ENCODE measurements around the gene CES4A. TPM values are rescaled to one million over a fixed set of nuclear protein-coding genes. Genes with fewer than 3 reads are reported as not detected.
A peak's percentile ranks its signal among the peaks of the same experiment; 100 is the strongest.
"Not testable (repeated sequence)": the region's sequence is repeated elsewhere in the genome, so short reads cannot be mapped to it uniquely, and the experiment has no call there.

CES4A gene
- total RNA-seq, 2 donors from 2014 or later: 17.8 to 20.0 TPM

- DNase-seq: no peak
- no peak for ATAC-seq
- Mint-ChIP-seq H3K4me3 (no peak overlapping the region), H3K4me1 (peaks cover 30% of the 10 kb centered on the region), H3K27ac (no peak overlapping the region), H3K27me3 (no peaks in the 10 kb centered on the region), H3K36me3 (ENCODE audit: low read depth) (peaks cover 1% of the 10 kb centered on the region)
- no peaks in the 10 kb centered on the region for H3K9me3 ChIP-seq (ENCODE audit: control insufficient read depth, low read length, poor library complexity, severe bottlenecking)
Measured at GRCh38 chr16:67039260-67040020, 51.1 kb downstream of the CES4A start.

GRCh38 chr16:67040166-67040565 lies 51.8 kb downstream of the CES4A start:
- no peak overlapping the region for H3K4me3 Mint-ChIP-seq

GRCh38 chr16:67040906-67041305 lies 52.5 kb downstream of the CES4A start:
- Mint-ChIP-seq H3K36me3 (ENCODE audit: low read depth) (no peaks in the 10 kb centered on the region), H3K27ac (peak overlapping the region; percentile 66), H3K27me3 (no peaks in the 10 kb centered on the region), H3K4me1 (peaks cover 21% of the 10 kb centered on the region), H3K4me3 (peak overlapping the region; percentile 10)
- DNase-seq: no peak
- H3K9me3 ChIP-seq (ENCODE audit: control insufficient read depth, low read length, poor library complexity, severe bottlenecking): no peaks in the 10 kb centered on the region
- no peak for ATAC-seq

More at GRCh38 chr16:67040166-67040565, 51.8 kb downstream of the CES4A start:
- H3K9me3 ChIP-seq (ENCODE audit: control insufficient read depth, low read length, poor library complexity, severe bottlenecking): no peaks in the 10 kb centered on the region
- no peak for ATAC-seq
- Mint-ChIP-seq H3K4me1 (peaks cover 24% of the 10 kb centered on the region), H3K36me3 (ENCODE audit: low read depth) (no peaks in the 10 kb centered on the region), H3K27me3 (no peaks in the 10 kb centered on the region), H3K27ac (peak overlapping the region; percentile 66)
- no peak for DNase-seq

GRCh38 chr16:67041520-67041919 lies 53.1 kb downstream of the CES4A start:
- not testable (repeated sequence) for H3K27me3 Mint-ChIP-seq; H3K36me3 Mint-ChIP-seq (ENCODE audit: low read depth); DNase-seq; H3K9me3 ChIP-seq (ENCODE audit: control insufficient read depth, low read length, poor library complexity, severe bottlenecking); H3K27ac Mint-ChIP-seq; ATAC-seq
- Mint-ChIP-seq H3K4me3 (peak overlapping the region; percentile 58), H3K4me1 (peaks cover 19% of the 10 kb centered on the region)

- H3K27me3 Mint-ChIP-seq: no peaks in the 10 kb centered on the region
- H3K9me3 ChIP-seq (ENCODE audit: control insufficient read depth, low read length, poor library complexity, severe bottlenecking): no peaks in the 10 kb centered on the region
- no peak overlapping the region for H3K4me3 Mint-ChIP-seq
- no peaks in the 10 kb centered on the region for H3K36me3 Mint-ChIP-seq (ENCODE audit: low read depth)
- ATAC-seq (no peak), DNase-seq (no peak)
- no peak overlapping the region for H3K27ac Mint-ChIP-seq
- H3K4me1 Mint-ChIP-seq: peaks cover 19% of the 10 kb centered on the region
Measured at GRCh38 chr16:67043420-67043819, 55.0 kb downstream of the CES4A start.

GRCh38 chr16:67050796-67051195 lies 62.4 kb downstream of the CES4A start:
- Mint-ChIP-seq H3K4me1 (peaks cover 23% of the 10 kb centered on the region), H3K27me3 (no peaks in the 10 kb centered on the region), H3K4me3 (no peak overlapping the region), H3K27ac (no peak overlapping the region), H3K36me3 (ENCODE audit: low read depth) (peaks cover 3% of the 10 kb centered on the region)
- ATAC-seq (no peak), DNase-seq (no peak)
- no peaks in the 10 kb centered on the region for H3K9me3 ChIP-seq (ENCODE audit: control insufficient read depth, low read length, poor library complexity, severe bottlenecking)

GRCh38 chr16:67052399-67052798 lies 64.0 kb downstream of the CES4A start:
- Mint-ChIP-seq H3K27me3 (no peaks in the 10 kb centered on the region), H3K27ac (peak overlapping the region; percentile 98), H3K4me3 (peak overlapping the region; percentile 89), H3K4me1 (peaks cover 27% of the 10 kb centered on the region), H3K36me3 (ENCODE audit: low read depth) (peaks cover 3% of the 10 kb centered on the region)
- H3K9me3 ChIP-seq (ENCODE audit: control insufficient read depth, low read length, poor library complexity, severe bottlenecking): no peaks in the 10 kb centered on the region
- DNase-seq (no peak), ATAC-seq (peak; percentile 43)

- DNase-seq (no peak), ATAC-seq (peak; percentile 18)
- H3K27me3 Mint-ChIP-seq: no peaks in the 10 kb centered on the region
- peaks cover 3% of the 10 kb centered on the region for H3K36me3 Mint-ChIP-seq (ENCODE audit: low read depth)
- peak overlapping the region; percentile 89 for H3K4me3 Mint-ChIP-seq
- H3K9me3 ChIP-seq (ENCODE audit: control insufficient read depth, low read length, poor library complexity, severe bottlenecking): no peaks in the 10 kb centered on the region
- peak overlapping the region; percentile 98 for H3K27ac Mint-ChIP-seq
- H3K4me1 Mint-ChIP-seq: peaks cover 27% of the 10 kb centered on the region
Measured at GRCh38 chr16:67053767-67054334, 65.5 kb downstream of the CES4A start.

GRCh38 chr16:67054901-67055300 lies 66.5 kb downstream of the CES4A start:
- Mint-ChIP-seq H3K27ac (peak overlapping the region; percentile 98), H3K27me3 (no peaks in the 10 kb centered on the region), H3K36me3 (ENCODE audit: low read depth) (peaks cover 3% of the 10 kb centered on the region), H3K4me3 (no peak overlapping the region), H3K4me1 (peaks cover 29% of the 10 kb centered on the region)
- ATAC-seq (no peak), DNase-seq (no peak)
- no peaks in the 10 kb centered on the region for H3K9me3 ChIP-seq (ENCODE audit: control insufficient read depth, low read length, poor library complexity, severe bottlenecking)

GRCh38 chr16:67055712-67056487 lies 67.5 kb downstream of the CES4A start:
- Mint-ChIP-seq H3K27me3 (no peaks in the 10 kb centered on the region), H3K36me3 (ENCODE audit: low read depth) (peaks cover 3% of the 10 kb centered on the region), H3K4me3 (no peak overlapping the region), H3K4me1 (peaks cover 35% of the 10 kb centered on the region), H3K27ac (peak overlapping the region; percentile 98)
- H3K9me3 ChIP-seq (ENCODE audit: control insufficient read depth, low read length, poor library complexity, severe bottlenecking): no peaks in the 10 kb centered on the region
- ATAC-seq (no peak), DNase-seq (no peak)

Other genes with a start within 250 kb of the CES4A start
- 10 to 100 TPM; 77.5 to 97.1 TPM for gene DYNC1LI2, start 237.0 kb upstream of the CES4A start, total RNA-seq
- gene TERB1, start 187.0 kb upstream of the CES4A start, total RNA-seq: under 1 TPM in 1 of 2 donors, not detected in 1; 0.40 TPM
- 10 to 100 TPM; 63.0 to 78.7 TPM for gene NAE1, start 157.6 kb upstream of the CES4A start, total RNA-seq
- not detected for gene CA7, start 144.2 kb upstream of the CES4A start, total RNA-seq
- 1 to 10 TPM; 5.8 to 8.9 TPM for gene PDP2, start 108.1 kb upstream of the CES4A start, total RNA-seq
- gene CDH16, start 69.7 kb upstream of the CES4A start, total RNA-seq: not detected
- under 1 TPM; 0.52 to 0.67 TPM for gene RRAD, start 63.1 kb upstream of the CES4A start, total RNA-seq
- 10 to 100 TPM; 50.3 to 51.0 TPM for gene CIAO2B, start 54.2 kb upstream of the CES4A start, total RNA-seq
- gene CES2, start 53.1 kb upstream of the CES4A start, total RNA-seq: 10 to 100 TPM; 33.1 to 36.8 TPM
- gene CES3, start 27.3 kb upstream of the CES4A start, total RNA-seq: 1 to 10 TPM in 1 of 2 donors, under 1 TPM in 1; 0.63 to 1.3 TPM
- 10 to 100 TPM; 78.5 to 85.4 TPM for gene CBFB, start 40.6 kb downstream of the CES4A start, total RNA-seq
- 10 to 100 TPM; 11.9 to 17.0 TPM for gene PHAF1, start 121.4 kb downstream of the CES4A start, total RNA-seq
- 1 to 10 TPM; 7.0 to 8.1 TPM for gene B3GNT9, start 162.4 kb downstream of the CES4A start, total RNA-seq
- gene TRADD, start 171.3 kb downstream of the CES4A start, total RNA-seq: 100 to 1,000 TPM in 1 of 2 donors, 10 to 100 TPM in 1; 92.7 to 103 TPM
- gene FBXL8, start 171.4 kb downstream of the CES4A start, total RNA-seq: 10 to 100 TPM; 50.0 to 55.1 TPM
- gene HSF4, start 176.2 kb downstream of the CES4A start, total RNA-seq: 10 to 100 TPM; 54.5 to 80.9 TPM
- 1 to 10 TPM; 4.3 to 5.5 TPM for gene NOL3, start 181.9 kb downstream of the CES4A start, total RNA-seq
- 10 to 100 TPM; 16.0 to 19.7 TPM for gene MATCAP1, start 195.4 kb downstream of the CES4A start, total RNA-seq
- not detected for gene EXOC3L1, start 201.5 kb downstream of the CES4A start, total RNA-seq
- gene E2F4, start 203.6 kb downstream of the CES4A start, total RNA-seq: 10 to 100 TPM; 64.6 to 75.1 TPM
- gene ELMO3, start 210.5 kb downstream of the CES4A start, total RNA-seq: 1 to 10 TPM; 2.4 TPM
- 10 to 100 TPM; 27.9 to 28.2 TPM for gene TMEM208, start 238.5 kb downstream of the CES4A start, total RNA-seq